Heart left ventricle (tissue), 13 donors: ENCODE data around the gene KCNMA1.
"Not testable (repeated sequence)": the region's sequence is repeated elsewhere in the genome, so short reads cannot be mapped to it uniquely, and the experiment has no call there.

Experiments used
- CTCF ChIP-seq, 12 donors: fragments of 200-600 bp; sonication (generic) in 4 of 12; IDR thresholded peaks; one replicate each; pipeline versions ENCODE4 v1.5.0 to v1.8.0; 2018 to 2022; ENCODE audit warnings: antibody characterized with exemption in 12 of 12, mild to moderate bottlenecking in 5 of 12
- POLR2A ChIP-seq, 2 donors: fragments of 450-650 bp; IDR thresholded peaks; one replicate each; pipeline ENCODE4 v1.6.1; 2017; ENCODE audit warnings: antibody characterized with exemption in 2 of 2, mild to moderate bottlenecking in 2 of 2, moderate library complexity in 2 of 2
- donor health status: ischemic (EF 13 %, LVEDD 7.1; RV severe dilation, severe dysfunction).
- donor health status: DM: no; HTN: yes; CAD: no.
- donor health status: DM: no; HTN: no; CAD: no.
- donor health status: ischemic (EF 25% LVEDD 6.9; RV normal size, moderate dysfunction).
- donor health status: ischemic (EF 25% LVEDD 5.7; RV mildly dilated, moderate dysfunction).
- donor health status: ischemic (EF 35%, LVEDD 5.7; RV mildly dilated, moderate dysfunction).
- donor health status: nonischemic (EF 11% LVEDD 7.7; RV severe dilation, severe dysfunction).
- donor health status: DM: yes; HTN: yes; CAD: no.
- donor health status: PGD.
- donor health status: ischemic (EF 29% LVEDD 5.4; RV normal size, mild dysfunction).
- donor health status: nonischemic (EF 23%, LVEDD 6.1; RV moderate dilation, normal function).

- TF ChIP-seq CTCF, POLR2A (IDR thresholded peaks at IDR 0.05): not testable (repeated sequence)
Measured at GRCh38 chr10:77572520-77572919, 65.1 kb downstream of the KCNMA1 start.
